HG02763 (cell line): Measurements from ENCODE around the gene PLEKHH3.
A peak's percentile ranks its signal among the peaks of the same experiment; 100 is the strongest.
"Not testable (repeated sequence)": the region's sequence is repeated elsewhere in the genome, so short reads cannot be mapped to it uniquely, and the experiment has no call there.

Experiments used
- ATAC-seq: cut with Tn5 transposase; IDR thresholded peaks from one replicate; pipeline ENCODE4 v1.9.1; 2021; ENCODE audit warnings: mild to moderate bottlenecking, moderate library complexity; ENCODE audit not compliant: unreplicated experiment

Gene PLEKHH3

DNA sequence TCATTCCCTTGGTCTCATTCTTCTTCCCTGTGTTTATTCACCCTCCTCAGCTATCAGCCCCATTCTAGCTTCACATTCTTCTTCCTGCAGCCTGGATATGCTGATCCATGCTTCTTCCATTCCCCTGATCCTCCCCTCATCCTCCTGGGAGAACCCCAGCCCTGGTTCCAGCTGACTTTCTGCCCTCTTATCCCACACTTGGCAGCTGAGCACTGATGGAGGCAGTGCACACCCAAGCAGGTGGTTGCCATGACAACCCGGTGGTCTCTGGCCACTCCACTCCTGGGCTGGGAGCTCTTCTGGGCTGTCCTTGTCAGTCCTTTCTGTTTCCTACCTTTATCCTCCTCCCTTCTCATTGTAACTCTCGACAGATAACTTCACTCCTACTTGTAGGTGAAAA is 34.5 kb downstream of the PLEKHH3 start:
- ATAC-seq = no peak

GRCh38 chr17:42640121-42640520 is 36.7 kb downstream of the PLEKHH3 start:
- ATAC-seq = no peak

DNA sequence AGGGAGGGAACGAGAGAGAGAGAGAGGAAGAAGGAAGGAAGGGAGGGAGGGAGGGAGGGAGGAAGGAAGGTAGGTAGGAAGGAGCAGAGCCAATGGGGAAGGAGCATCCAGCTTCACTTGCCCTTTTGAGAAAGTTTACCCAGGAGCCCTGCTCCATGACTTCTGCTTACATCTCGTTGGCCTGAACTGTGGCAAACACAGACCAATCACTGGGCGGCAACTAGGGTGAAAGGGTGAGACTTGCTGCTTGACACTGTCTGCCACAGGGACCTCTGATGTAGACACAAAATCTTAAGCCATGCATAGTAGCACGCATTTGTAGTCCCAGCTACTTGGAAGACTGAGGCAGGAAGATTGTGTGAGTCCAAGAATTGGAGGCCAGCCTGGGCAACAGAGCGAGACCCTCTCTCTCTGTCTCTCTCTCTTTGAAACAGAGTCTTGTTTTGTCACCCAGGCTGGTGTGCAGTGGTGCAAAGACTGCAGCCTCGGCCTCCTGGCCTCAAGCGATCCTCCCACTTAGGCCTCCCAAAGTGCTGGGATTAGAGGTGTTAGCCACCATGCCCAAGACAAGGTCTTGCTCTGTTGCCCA is 37.2 kb downstream of the PLEKHH3 start:
- no peak for ATAC-seq

GRCh38 chr17:42632949-42633444 is 43.8 kb downstream of the PLEKHH3 start:
- no peak for ATAC-seq

- ATAC-seq = no peak
These were observed 47.3 kb downstream of the PLEKHH3 start for GRCh38 chr17:42629411-42630009.

DNA sequence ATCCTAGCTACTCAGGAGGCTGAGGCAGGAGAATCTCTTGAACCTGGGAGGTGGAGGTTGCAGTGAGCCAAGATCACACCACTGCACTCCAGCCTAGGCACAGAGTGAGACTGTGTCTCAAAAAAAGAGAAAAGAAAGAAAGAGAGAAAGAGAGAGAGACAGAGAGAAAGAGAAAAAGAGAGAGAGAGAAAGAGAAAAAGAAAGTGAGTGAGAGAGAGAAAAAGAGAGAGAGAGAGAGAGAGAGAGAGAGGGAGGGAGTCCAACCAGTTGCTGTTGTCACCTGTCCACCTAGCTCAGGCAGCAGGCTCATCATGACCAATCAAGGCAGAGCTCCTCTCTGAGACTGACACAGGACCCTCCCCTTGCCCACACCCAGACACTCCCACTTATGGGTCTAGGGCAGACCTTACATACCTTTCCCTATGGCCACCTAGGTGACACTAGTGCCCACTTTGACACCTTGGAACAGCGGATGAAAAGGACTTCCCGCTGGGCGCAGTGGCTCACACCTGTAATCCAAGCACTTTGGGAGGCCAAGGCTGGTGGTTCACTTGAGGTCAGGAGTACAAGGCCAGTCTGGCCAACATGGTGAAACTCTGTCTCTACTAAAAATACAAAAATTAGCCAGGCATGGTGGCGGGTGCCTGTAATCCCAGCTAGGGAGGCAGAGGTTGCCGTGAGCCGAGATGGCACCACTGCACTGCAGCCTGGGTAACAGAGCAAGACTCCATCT is 49.6 kb downstream of the PLEKHH3 start:
- ATAC-seq = not testable (repeated sequence)

DNA sequence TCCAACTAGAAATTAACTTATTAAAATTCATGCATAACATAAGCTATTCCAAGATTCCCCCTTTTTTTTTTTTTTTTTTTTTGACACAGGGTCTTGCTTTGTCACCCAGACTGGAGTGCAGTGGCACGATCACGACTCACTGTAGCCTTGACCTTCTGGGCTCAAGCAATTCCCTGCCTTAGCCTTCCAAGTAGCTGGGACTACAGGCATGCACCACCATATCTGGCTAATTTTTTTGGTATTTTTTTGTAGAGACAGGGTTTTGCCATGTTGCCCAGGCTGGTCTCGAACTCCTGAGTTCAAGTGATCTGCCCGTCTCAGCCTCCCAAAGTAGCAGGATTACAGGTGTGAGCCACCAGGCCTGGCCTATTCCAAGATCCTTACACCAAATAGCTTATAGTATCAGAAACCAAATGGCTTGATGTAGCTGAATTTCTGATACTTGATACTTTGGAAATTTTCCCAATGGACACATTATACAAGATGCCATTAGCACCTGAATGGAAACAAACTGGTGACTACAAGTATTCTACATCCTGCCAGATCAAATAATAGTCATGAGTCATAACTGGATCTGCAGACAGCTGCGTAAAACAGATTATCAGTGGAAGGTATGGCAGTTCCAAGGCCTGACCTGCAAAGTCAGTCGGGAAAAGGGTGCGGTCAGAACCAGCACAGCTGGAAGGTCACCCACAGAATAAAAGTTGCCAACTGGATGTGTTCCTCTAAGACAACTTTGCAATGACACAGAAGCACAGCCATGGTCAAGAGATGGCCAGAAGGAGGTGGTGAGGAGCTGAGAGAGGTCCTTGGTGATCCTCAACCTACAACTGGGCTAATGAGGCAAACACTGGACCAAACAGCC is 52.8 kb downstream of the PLEKHH3 start:
- no peak for ATAC-seq

DNA sequence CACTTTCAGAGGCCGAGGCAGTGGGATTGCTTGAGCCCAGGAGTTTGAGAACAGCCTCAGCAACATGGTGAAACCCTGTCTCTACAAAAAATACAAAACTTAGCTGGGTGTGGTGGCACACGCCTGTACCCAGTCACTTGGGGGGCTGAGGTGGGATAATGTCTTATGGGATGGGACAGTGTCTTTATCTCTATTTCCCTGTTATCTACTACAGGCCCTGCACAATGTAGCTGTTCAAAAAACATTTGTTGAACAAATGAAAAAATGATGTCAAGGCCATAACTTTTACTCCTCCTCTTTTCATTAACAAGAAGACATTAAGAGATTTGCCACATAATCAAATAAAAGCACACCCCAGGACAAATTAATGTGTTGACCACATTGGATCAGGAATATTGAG is 53.5 kb downstream of the PLEKHH3 start:
- no peak for ATAC-seq

GRCh38 chr17:42621987-42622386 is 54.8 kb downstream of the PLEKHH3 start:
- ATAC-seq = not testable (repeated sequence)

DNA sequence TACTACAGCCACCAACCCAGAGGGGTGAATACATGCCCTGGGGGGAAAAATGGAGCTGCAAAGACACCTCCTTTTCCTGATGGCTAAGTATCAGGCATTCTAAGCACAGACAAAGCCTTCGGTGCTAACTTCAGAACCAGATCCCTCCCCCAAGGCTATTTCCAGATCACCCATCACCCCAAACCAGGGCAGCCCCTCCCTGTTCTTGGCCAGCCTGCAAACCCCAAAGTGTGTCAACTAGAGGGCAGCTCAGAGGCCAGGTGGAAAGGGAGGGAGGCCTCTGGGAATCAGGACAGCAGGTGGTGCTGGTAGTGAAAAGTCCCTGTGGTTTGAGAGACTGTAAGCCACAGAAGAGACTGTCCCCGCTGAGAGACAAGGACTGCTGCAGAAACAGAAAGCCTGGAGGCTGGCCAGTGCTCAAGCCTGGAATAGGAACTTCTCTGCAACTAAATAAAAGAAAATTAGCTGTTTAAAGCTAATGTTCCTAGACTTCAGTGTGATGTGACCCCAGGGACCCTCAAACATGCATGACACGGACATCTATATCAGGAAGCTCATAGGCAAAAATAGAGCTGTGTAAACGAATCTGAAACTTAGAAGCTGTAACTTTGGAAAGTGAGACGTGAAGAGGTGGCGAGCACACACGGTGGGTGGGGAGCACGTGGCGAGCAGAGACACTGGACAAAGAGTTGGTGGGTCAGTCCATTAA is 58.2 kb downstream of the PLEKHH3 start:
- peak; percentile 76 for ATAC-seq

- peak; percentile 17 for ATAC-seq
These were observed 58.8 kb downstream of the PLEKHH3 start for GRCh38 chr17:42617956-42618431.
